H1 (cell line): ENCODE measurements around the gene NANOS2. TPM values are rescaled to one million over a fixed set of nuclear protein-coding genes. Genes with fewer than 3 reads are reported as not detected.
A peak's percentile ranks its signal among the peaks of the same experiment; 100 is the strongest.

Source experiments
- BACH1 ChIP-seq: IDR thresholded peaks from 2 replicates; pipeline ENCODE4 v1.6.1; 2012; ENCODE audit warnings: low read length, improper control_type of control experiment
- CBX5 ChIP-seq: fragments of 300-800, 300-1000 bp; sonication (generic); IDR thresholded peaks from 2 replicates; pipeline ENCODE4 v1.7.1; 2016; ENCODE audit warnings: antibody characterized with exemption, low read length, low read depth
- CHD1 ChIP-seq: IDR thresholded peaks from 2 replicates; pipeline ENCODE4 v1.6.1; 2012; ENCODE audit warnings: low read depth, low read length, improper control_type of control experiment
- CHD2 ChIP-seq: IDR thresholded peaks from 2 replicates; pipeline ENCODE4 v1.6.1; 2012; ENCODE audit warnings: low read length, improper control_type of control experiment
- CREB1 ChIP-seq: IDR thresholded peaks from 2 replicates; pipeline ENCODE4 v1.6.1; 2012; ENCODE audit warnings: inconsistent platforms
- EGR1 ChIP-seq: IDR thresholded peaks from 2 replicates; pipeline ENCODE4 v1.6.1; 2011; ENCODE audit warnings: low read depth, low read length, borderline replicate concordance
- GTF2F1 ChIP-seq: IDR thresholded peaks from 2 replicates; pipeline ENCODE4 v1.6.1; 2012; ENCODE audit warnings: low read depth, low read length, improper control_type of control experiment, borderline replicate concordance
- HDAC2 ChIP-seq, 2 experiments: fragments of 300-600 bp in 1 of 2; sonication (generic) in 1 of 2; IDR thresholded peaks; 2 replicates each; pipeline ENCODE4 v1.6.1; 2011 to 2012; ENCODE audit warnings: low read depth in 2 of 2, low read length in 2 of 2, mild to moderate bottlenecking in 2 of 2, moderate library complexity in 2 of 2, borderline replicate concordance in 1 of 2, inconsistent platforms in 1 of 2
- HDAC6 ChIP-seq: IDR thresholded peaks from one replicate; pipeline ENCODE4 v1.7.1; 2012; ENCODE audit warnings: low read depth, mild to moderate bottlenecking, inconsistent platforms, low read length, moderate library complexity
- JUN ChIP-seq: IDR thresholded peaks from 2 replicates; pipeline ENCODE4 v1.6.1; 2011; ENCODE audit warnings: low read depth, mild to moderate bottlenecking, improper control_type of control experiment, low read length
- JUND ChIP-seq: IDR thresholded peaks from 2 replicates; pipeline ENCODE4 v1.6.1; 2011; ENCODE audit warnings: mild to moderate bottlenecking, improper control_type of control experiment, low read length
- POLR2AphosphoS5 ChIP-seq: IDR thresholded peaks from 2 replicates; pipeline ENCODE4 v1.6.1; 2011; ENCODE audit warnings: low read depth, low read length
- POU5F1 ChIP-seq: IDR thresholded peaks from 2 replicates; pipeline ENCODE4 v1.6.1; 2011; ENCODE audit warnings: low read depth, mild to moderate bottlenecking, low read length, moderate library complexity
- RNF2 ChIP-seq: fragments of 200-900, 300-1000 bp; sonication (generic); IDR thresholded peaks from 2 replicates; pipeline ENCODE4 v1.7.1; 2016; ENCODE audit warnings: borderline replicate concordance, low read depth, mild to moderate bottlenecking, antibody characterized with exemption, low read length; ENCODE audit not compliant: poor library complexity, severe bottlenecking; ENCODE audit errors: missing control alignments
- SIX5 ChIP-seq: IDR thresholded peaks from 2 replicates; pipeline ENCODE4 v1.6.1; 2011; ENCODE audit warnings: mild to moderate bottlenecking, low read depth, low read length
- SP1 ChIP-seq: IDR thresholded peaks from 2 replicates; pipeline ENCODE4 v1.6.1; 2011; ENCODE audit warnings: low read depth, low read length
- SP4 ChIP-seq: IDR thresholded peaks from 2 replicates; pipeline ENCODE4 v1.6.1; 2012; ENCODE audit warnings: low read length, inconsistent platforms
- SRF ChIP-seq: IDR thresholded peaks from 2 replicates; pipeline ENCODE4 v1.6.1; 2011; ENCODE audit warnings: mild to moderate bottlenecking, low read depth, low read length, moderate library complexity
- SUZ12 ChIP-seq: fragments of 200-600 bp; sonication (generic); IDR thresholded peaks from 2 replicates; pipeline ENCODE4 v1.6.1; 2012; ENCODE audit warnings: mild to moderate bottlenecking, inconsistent platforms, low read length, moderate library complexity, mixed read lengths
- TAF1 ChIP-seq: IDR thresholded peaks from 2 replicates; pipeline ENCODE4 v1.6.1; 2011; ENCODE audit warnings: mild to moderate bottlenecking, low read depth, low read length
- TEAD4 ChIP-seq: IDR thresholded peaks from 2 replicates; pipeline ENCODE4 v1.6.1; 2012; ENCODE audit warnings: low read depth, low read length, inconsistent platforms, mixed read lengths
- polyA plus RNA-seq, 7 experiments: library from polyadenylated mRNA; depleted of rRNA in 3 of 7; stranded (reverse) in 5 of 7; unstranded in 2 of 7; fragments of >200 nt in 5 of 7; fragments of 200-250 nt in 2 of 7; gene quantifications; 1 replicate in 5 of 7; 2 replicates in 1 of 7; 4 replicates in 1 of 7; pipeline versions ENCODE4 v1.2.1 to v1.2.3, GENCODE V29; 2011 to 2013; ENCODE audit warnings: missing spikeins in 2 of 7, mixed read lengths in 2 of 7
- total RNA-seq: library from RNA; stranded (reverse); fragmentation: NEBNext Ultra II Directional; extraction: Animal tissue kit (Norgen Biotek cat#: 25700); gene quantifications from 2 replicates; pipeline ENCODE4 v1.2.1, GENCODE V29; 2021
- TF ChIP-seq, protein P1 (sequence below): IDR thresholded peaks from 2 replicates; pipeline ENCODE4 v1.6.1; 2011; ENCODE audit warnings: low read length, improper control_type of control experiment
- TF ChIP-seq, protein P2 (sequence below): IDR thresholded peaks from 2 replicates; pipeline ENCODE4 v1.6.1; 2011; ENCODE audit warnings: low read depth, mild to moderate bottlenecking, low read length; ENCODE audit not compliant: insufficient read depth

NANOS2 gene
- total and polyA plus RNA-seq, 2 of the 8 experiments (the other 6 are each of a cell fraction or from before 2014, with no cell fraction given): 0.20 TPM; not detected in 1

DNA sequence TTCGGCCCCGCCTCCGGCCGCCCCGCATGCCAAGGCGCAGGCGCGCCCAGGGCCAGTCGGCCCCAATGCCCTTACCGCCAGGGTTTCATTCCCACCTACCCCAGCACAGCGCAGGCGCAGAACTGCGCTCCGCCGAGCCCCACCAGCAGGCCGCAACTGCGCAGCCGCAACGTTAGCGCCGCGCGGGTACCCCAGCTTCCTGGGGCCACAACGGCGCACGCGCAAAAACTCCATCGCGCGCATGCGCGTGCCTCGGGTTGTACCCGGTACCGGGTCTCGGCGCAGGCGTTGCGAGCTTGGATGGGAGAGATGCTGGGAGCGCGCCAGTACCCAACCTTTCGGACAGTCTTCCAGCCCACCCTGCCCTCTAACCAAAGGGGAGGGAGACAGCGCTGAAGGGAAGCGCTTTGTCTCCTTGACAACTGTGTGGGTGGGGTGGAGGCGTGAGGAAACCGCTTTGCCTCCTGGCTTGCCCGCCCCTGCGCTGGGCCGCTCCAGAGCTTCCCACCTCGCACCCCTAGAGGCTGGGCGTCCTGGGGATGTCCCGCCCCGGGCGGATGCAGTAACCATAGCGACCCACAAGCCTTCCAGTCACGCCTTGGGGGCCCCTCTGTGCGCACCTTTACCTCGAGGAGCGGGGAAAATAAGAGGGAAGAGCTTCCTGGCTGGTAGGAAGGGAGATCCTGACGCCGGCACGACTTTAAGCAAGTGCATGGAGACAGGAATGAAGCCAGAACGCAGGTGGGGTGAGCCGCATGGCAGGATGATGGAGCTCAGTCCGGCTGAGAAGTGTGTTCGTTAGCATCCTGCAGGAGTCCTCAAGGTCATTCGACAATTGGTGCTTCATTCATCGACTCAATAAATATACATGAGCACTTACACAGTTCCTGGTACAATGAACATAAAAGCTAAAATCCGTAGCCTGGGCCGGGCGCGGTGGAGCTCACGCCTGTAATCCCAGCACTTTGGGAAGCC is 11.6 kb downstream of the NANOS2 start (continued):
- no peak for TF ChIP-seq SRF
- no peak for TF ChIP-seq CHD1
- TF ChIP-seq CREB1: no peak
- TF ChIP-seq GTF2F1: no peak
- no peak for TF ChIP-seq EGR1
- TF ChIP-seq RNF2: no peak
- TF ChIP-seq, protein P1, sequence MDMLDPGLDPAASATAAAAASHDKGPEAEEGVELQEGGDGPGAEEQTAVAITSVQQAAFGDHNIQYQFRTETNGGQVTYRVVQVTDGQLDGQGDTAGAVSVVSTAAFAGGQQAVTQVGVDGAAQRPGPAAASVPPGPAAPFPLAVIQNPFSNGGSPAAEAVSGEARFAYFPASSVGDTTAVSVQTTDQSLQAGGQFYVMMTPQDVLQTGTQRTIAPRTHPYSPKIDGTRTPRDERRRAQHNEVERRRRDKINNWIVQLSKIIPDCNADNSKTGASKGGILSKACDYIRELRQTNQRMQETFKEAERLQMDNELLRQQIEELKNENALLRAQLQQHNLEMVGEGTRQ: no peak
- TF ChIP-seq POU5F1: no peak
- TF ChIP-seq, protein P2, sequence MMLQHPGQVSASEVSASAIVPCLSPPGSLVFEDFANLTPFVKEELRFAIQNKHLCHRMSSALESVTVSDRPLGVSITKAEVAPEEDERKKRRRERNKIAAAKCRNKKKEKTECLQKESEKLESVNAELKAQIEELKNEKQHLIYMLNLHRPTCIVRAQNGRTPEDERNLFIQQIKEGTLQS: no peak
- no peak for TF ChIP-seq SIX5
- TF ChIP-seq CBX5: no peak
- 0 out of 2 replicates have a peak, but pooled peaks have one; percentile 9 for TF ChIP-seq TEAD4
- TF ChIP-seq HDAC2 (IDR thresholded peaks at IDR 0.05; ENCODE audit: borderline replicate concordance in 1 of 2, low read depth in 2 of 2, low read length in 2 of 2): no peak; a peak in 1 of 4 replicates
- peak; percentile 49; the same call in 1 of the 2 replicates for TF ChIP-seq TAF1
- no peak for TF ChIP-seq JUN
- TF ChIP-seq POLR2AphosphoS5: no peak
- TF ChIP-seq CHD2: no peak
- TF ChIP-seq JUND: no peak
- no peak for TF ChIP-seq BACH1
- TF ChIP-seq HDAC6: no peak
- peak; percentile 62; the same call in 1 of the 2 replicates for TF ChIP-seq SP1
- TF ChIP-seq SP4: peak; percentile 92; the same call in 1 of the 2 replicates
- no peak for TF ChIP-seq SUZ12
